ENCODE results near the gene SCRN2. TPM values are rescaled to one million over a fixed set of nuclear protein-coding genes. Genes with fewer than 3 reads are reported as not detected.

SCRN2 gene
- total RNA-seq, 4 donors from 2014 or later, result 11.0 to 22.3 (median 16.8) TPM

- no peak for DNase-seq
- Histone ChIP-seq H3K4me1 (no peaks in the 10 kb centered on the region), H3K27me3 (peaks cover 38 to 61% (median 49%) of the 10 kb centered on the region in 3 donors), H3K36me3 (no peaks in the 10 kb centered on the region), H3K27ac (no peak overlapping the region), H3K9me3 (no peaks in the 10 kb centered on the region), H3K4me3 (no peak overlapping the region)
- no peak for ATAC-seq
- TF ChIP-seq CTCF (IDR thresholded peaks at IDR 0.05 in 4 of 5, conservative IDR thresholded peaks at IDR 0.05 in 1 of 5), result no peak
- no peak for TF ChIP-seq POLR2A (IDR thresholded peaks at IDR 0.05)
- in situ Hi-C loops (cut with MboI; ENCODE audit: low sequenced_read_pairs in 4 of 4) (no loop called here), intact Hi-C loops (cut with DNase I; ENCODE audit: low total_unique reads) (no loop called here)
Measured at GRCh38 chr17:47875011-47875985, 34.2 kb upstream of the SCRN2 start.

GRCh38 chr17:47873200-47874090 lies 32.4 kb upstream of the SCRN2 start:
- Histone ChIP-seq H3K27me3 (peaks cover 45 to 78% (median 51%) of the 10 kb centered on the region in 3 donors), H3K36me3 (no peaks in the 10 kb centered on the region), H3K27ac (no peak overlapping the region), H3K4me1 (no peaks in the 10 kb centered on the region), H3K4me3 (no peak overlapping the region), H3K9me3 (no peaks in the 10 kb centered on the region)
- intact Hi-C loops (cut with DNase I; ENCODE audit: low total_unique reads), result no loop called here
- in situ Hi-C loops (cut with MboI; ENCODE audit: low sequenced_read_pairs in 4 of 4), result no loop called here
- TF ChIP-seq POLR2A (IDR thresholded peaks at IDR 0.05), result no peak
- DNase-seq, result no peak
- no peak for ATAC-seq

- ATAC-seq, result no peak
- Histone ChIP-seq H3K9me3 (no peaks in the 10 kb centered on the region), H3K4me3 (no peak overlapping the region), H3K27me3 (peaks cover 47 to 80% (median 53%) of the 10 kb centered on the region in 3 donors), H3K27ac (no peak overlapping the region), H3K4me1 (no peaks in the 10 kb centered on the region), H3K36me3 (no peaks in the 10 kb centered on the region)
- TF ChIP-seq POLR2A (IDR thresholded peaks at IDR 0.05), result no peak
- no peak for TF ChIP-seq CTCF (IDR thresholded peaks at IDR 0.05 in 4 of 5, conservative IDR thresholded peaks at IDR 0.05 in 1 of 5)
- intact Hi-C loops (cut with DNase I; ENCODE audit: low total_unique reads) (no loop called here), in situ Hi-C loops (cut with MboI; ENCODE audit: low sequenced_read_pairs in 4 of 4) (no loop called here)
- DNase-seq, result no peak
Measured at GRCh38 chr17:47872651-47873161, 31.6 kb upstream of the SCRN2 start.

- Histone ChIP-seq H3K27me3 (peaks cover 44 to 80% (median 56%) of the 10 kb centered on the region in 3 donors), H3K4me3 (no peak overlapping the region), H3K4me1 (no peaks in the 10 kb centered on the region), H3K27ac (no peak overlapping the region), H3K9me3 (no peaks in the 10 kb centered on the region), H3K36me3 (no peaks in the 10 kb centered on the region)
- intact Hi-C loops (cut with DNase I; ENCODE audit: low total_unique reads), result no loop called here
- ATAC-seq (no peak), DNase-seq (no peak)
- in situ Hi-C loops (cut with MboI; ENCODE audit: low sequenced_read_pairs in 4 of 4), result no loop called here
- TF ChIP-seq POLR2A (IDR thresholded peaks at IDR 0.05), result no peak
- TF ChIP-seq CTCF (IDR thresholded peaks at IDR 0.05 in 4 of 5, conservative IDR thresholded peaks at IDR 0.05 in 1 of 5), result no peak
Measured at GRCh38 chr17:47872019-47872650, 31.1 kb upstream of the SCRN2 start.
